ENCODE data around the gene SLC17A7.

- TF ChIP-seq, protein P1, sequence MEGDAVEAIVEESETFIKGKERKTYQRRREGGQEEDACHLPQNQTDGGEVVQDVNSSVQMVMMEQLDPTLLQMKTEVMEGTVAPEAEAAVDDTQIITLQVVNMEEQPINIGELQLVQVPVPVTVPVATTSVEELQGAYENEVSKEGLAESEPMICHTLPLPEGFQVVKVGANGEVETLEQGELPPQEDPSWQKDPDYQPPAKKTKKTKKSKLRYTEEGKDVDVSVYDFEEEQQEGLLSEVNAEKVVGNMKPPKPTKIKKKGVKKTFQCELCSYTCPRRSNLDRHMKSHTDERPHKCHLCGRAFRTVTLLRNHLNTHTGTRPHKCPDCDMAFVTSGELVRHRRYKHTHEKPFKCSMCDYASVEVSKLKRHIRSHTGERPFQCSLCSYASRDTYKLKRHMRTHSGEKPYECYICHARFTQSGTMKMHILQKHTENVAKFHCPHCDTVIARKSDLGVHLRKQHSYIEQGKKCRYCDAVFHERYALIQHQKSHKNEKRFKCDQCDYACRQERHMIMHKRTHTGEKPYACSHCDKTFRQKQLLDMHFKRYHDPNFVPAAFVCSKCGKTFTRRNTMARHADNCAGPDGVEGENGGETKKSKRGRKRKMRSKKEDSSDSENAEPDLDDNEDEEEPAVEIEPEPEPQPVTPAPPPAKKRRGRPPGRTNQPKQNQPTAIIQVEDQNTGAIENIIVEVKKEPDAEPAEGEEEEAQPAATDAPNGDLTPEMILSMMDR (tag by site-specific recombination; IDR thresholded peaks at IDR 0.05) = no peak
- no peak for TF ChIP-seq ZNF274 (IDR thresholded peaks at IDR 0.05; ENCODE audit: low read length)
- no peak for TF ChIP-seq ZNF274 (tag by site-specific recombination; IDR thresholded peaks at IDR 0.05; ENCODE audit: borderline replicate concordance)
- TF ChIP-seq REST (tag by site-specific recombination; IDR thresholded peaks at IDR 0.05) = no peak
These were observed 24.2 kb downstream of the SLC17A7 start for GRCh38 chr19:49417088-49417487.

All from HEK293 (cell line).